Coronary artery (tissue), 2 donors: ENCODE results near the gene GALNTL6.

ENCODE experiments used
- DNase-seq: peaks from one replicate; pipeline ENCODE4 v3.0.0-alpha.2; 2017; ENCODE audit warnings: low spot score
- H3K27ac ChIP-seq, 2 donors: fragments of 200-600 bp; sonication (generic); one replicate each; pipeline ENCODE4 v1.5.1; 2016 to 2019
- H3K4me3 ChIP-seq: fragments of 200-600 bp; sonication (generic); 2 replicates; pipeline ENCODE4 v1.5.1; 2016; ENCODE audit warnings: mild to moderate bottlenecking, moderate library complexity
- TF ChIP-seq, protein P1 (sequence below): fragments of 200-600 bp; sonication (generic); IDR thresholded peaks from one replicate; pipeline ENCODE4 v1.5.1; 2019; ENCODE audit warnings: antibody characterized with exemption

Gene GALNTL6

DNA sequence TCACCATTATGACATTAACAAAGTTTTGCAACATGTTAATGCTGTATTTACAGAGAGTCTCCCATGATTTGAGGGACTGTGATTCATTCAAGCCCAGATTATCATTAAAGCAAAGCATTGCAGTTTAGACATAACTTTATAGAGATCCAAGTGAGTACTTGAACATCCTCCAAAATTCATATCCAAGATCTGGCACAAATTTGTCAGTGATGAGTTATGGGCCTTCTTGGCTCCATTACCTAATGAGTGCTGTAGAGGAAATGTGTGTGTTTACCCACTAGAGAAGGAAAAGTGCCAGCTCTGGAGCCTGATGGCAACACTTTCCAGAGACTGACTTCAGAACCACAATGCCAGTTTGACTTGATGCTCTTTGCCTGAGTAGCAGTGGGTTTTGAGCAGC, 432.3 kb downstream of the GALNTL6 start:
- Histone ChIP-seq H3K27ac (no peak overlapping the region), H3K4me3 (no peak overlapping the region)
- DNase-seq, result no peak
- TF ChIP-seq, protein P1, sequence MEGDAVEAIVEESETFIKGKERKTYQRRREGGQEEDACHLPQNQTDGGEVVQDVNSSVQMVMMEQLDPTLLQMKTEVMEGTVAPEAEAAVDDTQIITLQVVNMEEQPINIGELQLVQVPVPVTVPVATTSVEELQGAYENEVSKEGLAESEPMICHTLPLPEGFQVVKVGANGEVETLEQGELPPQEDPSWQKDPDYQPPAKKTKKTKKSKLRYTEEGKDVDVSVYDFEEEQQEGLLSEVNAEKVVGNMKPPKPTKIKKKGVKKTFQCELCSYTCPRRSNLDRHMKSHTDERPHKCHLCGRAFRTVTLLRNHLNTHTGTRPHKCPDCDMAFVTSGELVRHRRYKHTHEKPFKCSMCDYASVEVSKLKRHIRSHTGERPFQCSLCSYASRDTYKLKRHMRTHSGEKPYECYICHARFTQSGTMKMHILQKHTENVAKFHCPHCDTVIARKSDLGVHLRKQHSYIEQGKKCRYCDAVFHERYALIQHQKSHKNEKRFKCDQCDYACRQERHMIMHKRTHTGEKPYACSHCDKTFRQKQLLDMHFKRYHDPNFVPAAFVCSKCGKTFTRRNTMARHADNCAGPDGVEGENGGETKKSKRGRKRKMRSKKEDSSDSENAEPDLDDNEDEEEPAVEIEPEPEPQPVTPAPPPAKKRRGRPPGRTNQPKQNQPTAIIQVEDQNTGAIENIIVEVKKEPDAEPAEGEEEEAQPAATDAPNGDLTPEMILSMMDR, result no peak

DNA sequence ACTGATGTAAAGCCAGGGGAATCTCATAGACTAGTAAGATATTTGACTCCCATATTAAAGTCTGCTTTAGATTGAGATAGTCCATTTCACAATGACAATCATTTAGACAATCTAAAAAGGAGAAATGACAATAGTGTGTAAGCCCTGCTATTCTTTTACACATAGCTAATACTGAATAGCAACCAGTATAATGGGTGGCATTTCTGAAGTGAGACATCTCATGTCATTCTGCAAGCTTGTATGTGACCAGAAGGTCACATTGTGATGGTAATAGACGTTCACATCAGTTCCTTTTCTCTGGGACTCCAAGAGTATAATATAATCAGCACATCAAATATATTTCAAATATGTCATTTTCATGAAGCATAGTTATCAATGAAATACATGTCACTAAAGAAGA, 440.2 kb downstream of the GALNTL6 start:
- DNase-seq, result no peak
- H3K4me3 ChIP-seq, result no peak overlapping the region
- H3K27ac ChIP-seq, result no peak overlapping the region
- TF ChIP-seq, protein P1, result no peak

DNA sequence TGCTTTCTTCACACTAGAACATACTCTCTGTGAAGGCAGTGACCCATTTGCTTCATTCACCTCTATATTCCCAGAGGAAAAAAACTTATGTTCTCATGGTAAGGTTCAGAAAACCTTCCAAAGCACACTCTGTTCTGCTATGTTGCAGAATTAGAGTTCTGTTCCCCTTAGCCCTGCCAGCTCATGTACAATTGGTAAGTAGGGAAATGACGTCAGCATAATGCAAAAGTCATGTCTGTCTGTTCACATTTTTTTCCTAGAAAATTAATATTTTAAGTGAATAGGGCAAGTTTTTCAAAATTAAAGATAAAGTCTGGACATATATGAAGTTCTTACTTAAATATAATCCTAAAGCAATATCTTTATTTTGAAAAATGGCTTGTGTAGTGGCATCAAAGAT, 443.6 kb downstream of the GALNTL6 start:
- Histone ChIP-seq H3K27ac (no peak overlapping the region), H3K4me3 (no peak overlapping the region)
- TF ChIP-seq, protein P1, result no peak
- no peak for DNase-seq

DNA sequence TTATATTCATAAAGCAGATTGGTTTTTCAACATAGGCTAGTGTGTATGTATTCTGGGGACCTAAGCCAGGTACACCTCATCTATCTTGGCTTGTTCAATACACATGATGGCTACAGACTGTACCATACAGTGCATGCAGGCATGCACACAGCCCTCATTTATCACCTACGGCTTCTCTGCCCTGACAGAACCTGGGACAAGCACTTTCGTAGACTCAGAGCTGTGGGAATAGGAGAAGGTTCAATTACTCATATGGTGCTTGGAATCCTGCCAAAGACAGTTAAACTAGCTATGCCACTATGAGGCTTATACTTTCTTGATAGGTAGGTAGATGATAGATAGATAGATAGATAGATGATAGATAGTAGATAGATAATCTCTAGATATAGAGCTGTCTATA, 457.2 kb downstream of the GALNTL6 start:
- no peak for DNase-seq
- TF ChIP-seq, protein P1, result no peak
- Histone ChIP-seq H3K27ac (no peak overlapping the region), H3K4me3 (no peak overlapping the region)

DNA sequence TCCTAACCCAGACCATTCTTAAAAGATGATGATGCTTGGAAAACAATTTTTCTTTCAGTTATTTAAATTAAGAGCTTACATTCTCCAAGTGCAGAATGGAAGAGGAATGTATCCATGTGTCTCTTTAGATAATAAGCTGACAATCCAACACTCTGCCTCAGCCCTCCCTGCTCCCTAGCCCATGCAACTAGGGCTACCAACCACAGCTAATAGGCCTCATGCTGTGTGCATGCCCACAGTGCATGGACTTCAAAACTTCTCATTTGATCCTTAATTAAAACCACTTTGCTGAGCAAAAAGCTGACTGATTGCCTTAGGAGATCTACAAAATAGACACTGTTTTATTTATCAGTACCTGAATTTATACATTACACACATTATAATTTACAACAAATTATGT, 473.9 kb downstream of the GALNTL6 start:
- Histone ChIP-seq H3K27ac (no peak overlapping the region), H3K4me3 (no peak overlapping the region)
- DNase-seq, result no peak
- TF ChIP-seq, protein P1, result no peak

DNA sequence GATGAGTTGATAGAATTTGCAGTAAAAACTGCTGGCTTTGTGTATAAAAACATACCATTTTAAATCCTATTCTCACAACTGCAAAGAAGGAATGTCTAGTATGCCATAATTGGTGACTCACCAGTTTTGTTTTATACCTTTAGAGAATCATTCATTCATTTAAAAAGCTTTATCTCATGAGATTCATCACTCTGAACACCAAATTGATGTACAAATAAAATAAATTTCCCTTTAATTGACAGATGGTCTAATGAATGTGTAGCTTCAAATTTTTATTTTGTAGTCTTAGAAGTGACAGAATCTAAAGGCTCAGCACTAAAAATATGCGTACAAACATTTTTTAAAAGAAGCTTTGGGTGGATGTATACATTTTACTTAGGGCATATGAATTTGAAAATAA, 492.5 kb downstream of the GALNTL6 start:
- TF ChIP-seq, protein P1, result no peak
- no peak overlapping the region for H3K27ac ChIP-seq
- DNase-seq, result no peak
- no peak overlapping the region for H3K4me3 ChIP-seq

DNA sequence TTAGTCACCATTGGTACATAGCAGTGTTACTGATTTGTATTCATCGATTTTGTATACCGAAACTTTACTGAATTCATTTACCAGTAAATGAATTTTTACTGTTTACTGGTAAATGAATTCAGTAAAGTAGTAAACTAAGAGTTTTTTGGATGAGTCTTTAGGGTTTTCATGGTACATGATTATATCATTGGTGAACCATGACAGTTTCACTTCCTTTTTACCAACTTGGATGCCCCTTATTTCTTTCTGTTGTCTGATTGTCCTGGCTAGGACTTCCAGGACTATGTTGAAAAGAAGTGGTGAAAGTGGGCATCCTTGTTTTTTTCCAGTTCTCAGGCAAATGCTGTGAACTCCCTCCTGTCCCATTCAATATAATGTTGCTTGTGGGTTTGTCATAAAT, 494.9 kb downstream of the GALNTL6 start:
- H3K4me3 ChIP-seq, result no peak overlapping the region
- TF ChIP-seq, protein P1, result no peak

More for the DNA sequence above, 494.9 kb downstream of the GALNTL6 start:
- no peak overlapping the region for H3K27ac ChIP-seq
- no peak for DNase-seq
